Measurements from ENCODE around the gene POLE. TPM values are rescaled to one million over a fixed set of nuclear protein-coding genes. Genes with fewer than 3 reads are reported as not detected.

POLE gene
- total and polyA plus RNA-seq, 2 of the 4 experiments (the other 2 are of a cell fraction) = 17.2 to 20.7 TPM

DNA sequence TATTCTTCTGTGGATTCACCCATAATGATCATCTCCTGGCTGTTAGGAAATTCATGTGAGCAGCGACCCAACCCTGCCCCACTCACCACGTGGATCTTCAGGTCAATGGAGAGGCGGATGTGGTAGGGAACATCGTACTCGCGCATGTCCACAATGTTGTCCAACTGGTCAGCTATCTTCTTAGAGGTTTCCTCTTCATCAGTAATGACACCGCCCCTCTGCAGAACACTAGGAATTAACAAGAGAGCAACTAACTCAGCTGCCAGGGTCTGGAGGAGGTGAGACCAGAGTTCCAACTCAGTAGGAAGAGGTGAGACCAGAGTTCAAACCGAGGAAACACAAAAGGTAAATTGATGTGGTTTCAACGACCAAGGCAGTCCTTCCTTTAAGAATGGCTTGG, 9.7 kb downstream of the POLE start:
- no TSS peak for BruUV-seq (replicated peaks)
- Histone ChIP-seq H2BK15ac (ENCODE audit: low read depth, low read length) (no peak overlapping the region), H2AFZ (replicated peaks; ENCODE audit: low read length, poor library complexity) (no peak overlapping the region), H3K4ac (ENCODE audit: low read depth, low read length) (no peak overlapping the region), H2AK5ac (ENCODE audit: low read depth, low read length) (no peak overlapping the region), H3K79me1 (ENCODE audit: low read depth in 1 of 2, low read length in 2 of 2) (peaks cover 10 to 21% of the 10 kb centered on the region in 2 experiments; a peak in 3 of 4 replicates), H2BK20ac (ENCODE audit: low read depth, low read length) (no peak overlapping the region), H2BK5ac (ENCODE audit: low read depth, low read length, poor library complexity, severe bottlenecking) (no peak overlapping the region), H3K4me3 (ENCODE audit: insufficient read depth, low read depth, low read length) (no peak overlapping the region), H3K23ac (ENCODE audit: low read depth, low read length) (no peak overlapping the region), H3K14ac (replicated peaks; ENCODE audit: low read depth, low read length) (no peak overlapping the region), H4K8ac (ENCODE audit: low read depth in 2 of 2, low read length in 2 of 2) (no peak overlapping the region), H3K9ac (ENCODE audit: low read depth, low read length) (no peak overlapping the region), H3K9me1 (ENCODE audit: insufficient read depth, low read length) (peaks cover 5% of the 10 kb centered on the region; the same call in 1 of the 2 replicates), H4K91ac (ENCODE audit: insufficient read depth, low read depth, low read length) (no peak overlapping the region), H2AK9ac (replicated peaks; ENCODE audit: low read depth, low read length, poor library complexity) (no peak overlapping the region), H4K5ac (ENCODE audit: low read depth, low read length) (no peak overlapping the region), H3K4me2 (ENCODE audit: low read depth, low read length) (no peak overlapping the region), H3K18ac (ENCODE audit: low read depth, low read length) (no peak overlapping the region), H3K4me1 (ENCODE audit: control insufficient read depth, insufficient read depth, low read length) (no peaks in the 10 kb centered on the region), H3K36me3 (ENCODE audit: control insufficient read depth, insufficient read depth, low read length) (peaks cover 29% of the 10 kb centered on the region), H3K56ac (ENCODE audit: extremely low read depth, insufficient read depth, low read length) (no peak overlapping the region), H3K9me3 (ENCODE audit: control insufficient read depth, insufficient read depth, low read length) (no peaks in the 10 kb centered on the region), H3K27me3 (ENCODE audit: control insufficient read depth, insufficient read depth, low read length) (no peaks in the 10 kb centered on the region), H4K20me1 (ENCODE audit: insufficient read depth, low read length) (peaks cover 8% of the 10 kb centered on the region; the same call in 1 of the 2 replicates), H3K27ac (ENCODE audit: insufficient read depth, low read length) (no peak overlapping the region), H2BK120ac (ENCODE audit: low read depth, low read length) (no peak overlapping the region)
- no peak for ATAC-seq (ENCODE audit: low read depth)
- in situ Hi-C loops (cut with MboI; ENCODE audit: low sequenced_read_pairs) (no loop called here), intact Hi-C loops (cut with micrococcal nuclease) (no loop called here), dilution Hi-C loops (cut with HindIII; ENCODE audit: low sequenced_read_pairs, unreplicated experiment) (no loop called here)
- ChIA-PET CTCF (no interaction called here), POLR2A (ENCODE audit: unreplicated experiment) (no interaction called here)
- DNase-seq = no peak
- WGBS, 2 experiments (ENCODE audit: extremely low coverage in 2 of 2, insufficient read length in 1 of 2) = 86% methylated on average over 2 of the region's 9 CpGs; no CpG with 5 or more reads in 1 of the 2 experiments
- TF ChIP-seq, protein P1, sequence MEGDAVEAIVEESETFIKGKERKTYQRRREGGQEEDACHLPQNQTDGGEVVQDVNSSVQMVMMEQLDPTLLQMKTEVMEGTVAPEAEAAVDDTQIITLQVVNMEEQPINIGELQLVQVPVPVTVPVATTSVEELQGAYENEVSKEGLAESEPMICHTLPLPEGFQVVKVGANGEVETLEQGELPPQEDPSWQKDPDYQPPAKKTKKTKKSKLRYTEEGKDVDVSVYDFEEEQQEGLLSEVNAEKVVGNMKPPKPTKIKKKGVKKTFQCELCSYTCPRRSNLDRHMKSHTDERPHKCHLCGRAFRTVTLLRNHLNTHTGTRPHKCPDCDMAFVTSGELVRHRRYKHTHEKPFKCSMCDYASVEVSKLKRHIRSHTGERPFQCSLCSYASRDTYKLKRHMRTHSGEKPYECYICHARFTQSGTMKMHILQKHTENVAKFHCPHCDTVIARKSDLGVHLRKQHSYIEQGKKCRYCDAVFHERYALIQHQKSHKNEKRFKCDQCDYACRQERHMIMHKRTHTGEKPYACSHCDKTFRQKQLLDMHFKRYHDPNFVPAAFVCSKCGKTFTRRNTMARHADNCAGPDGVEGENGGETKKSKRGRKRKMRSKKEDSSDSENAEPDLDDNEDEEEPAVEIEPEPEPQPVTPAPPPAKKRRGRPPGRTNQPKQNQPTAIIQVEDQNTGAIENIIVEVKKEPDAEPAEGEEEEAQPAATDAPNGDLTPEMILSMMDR (conservative IDR thresholded peaks at IDR 0.05; ENCODE audit: low read depth, low read length) = no peak
- TF ChIP-seq BHLHE40 (IDR thresholded peaks at IDR 0.05; ENCODE audit: low read depth, low read length) (no peak), NFE2L2 (IDR thresholded peaks at IDR 0.05; ENCODE audit: low read depth, low read length) (no peak), FOS (IDR thresholded peaks at IDR 0.05; ENCODE audit: low read depth, low read length) (no peak), RAD21 (IDR thresholded peaks at IDR 0.05; ENCODE audit: low read length) (no peak), MXI1 (IDR thresholded peaks at IDR 0.05; ENCODE audit: borderline replicate concordance, low read depth, low read length) (no peak), MAFK (IDR thresholded peaks at IDR 0.05; ENCODE audit: low read depth, low read length) (no peak), RCOR1 (IDR thresholded peaks at IDR 0.05; ENCODE audit: insufficient replicate concordance, low read length) (no peak), POLR2A (IDR thresholded peaks at IDR 0.05; ENCODE audit: low read depth, low read length) (no peak), CEBPB (IDR thresholded peaks at IDR 0.05; ENCODE audit: low read depth, low read length) (no peak), MAZ (IDR thresholded peaks at IDR 0.05; ENCODE audit: borderline replicate concordance, low read depth, low read length) (no peak), RFX5 (IDR thresholded peaks at IDR 0.05; ENCODE audit: low read depth, low read length) (no peak), SMC3 (IDR thresholded peaks at IDR 0.05; ENCODE audit: low read depth, low read length) (no peak), CHD1 (IDR thresholded peaks at IDR 0.05; ENCODE audit: low read depth, low read length) (no peak)
- TF ChIP-seq, protein P2, sequence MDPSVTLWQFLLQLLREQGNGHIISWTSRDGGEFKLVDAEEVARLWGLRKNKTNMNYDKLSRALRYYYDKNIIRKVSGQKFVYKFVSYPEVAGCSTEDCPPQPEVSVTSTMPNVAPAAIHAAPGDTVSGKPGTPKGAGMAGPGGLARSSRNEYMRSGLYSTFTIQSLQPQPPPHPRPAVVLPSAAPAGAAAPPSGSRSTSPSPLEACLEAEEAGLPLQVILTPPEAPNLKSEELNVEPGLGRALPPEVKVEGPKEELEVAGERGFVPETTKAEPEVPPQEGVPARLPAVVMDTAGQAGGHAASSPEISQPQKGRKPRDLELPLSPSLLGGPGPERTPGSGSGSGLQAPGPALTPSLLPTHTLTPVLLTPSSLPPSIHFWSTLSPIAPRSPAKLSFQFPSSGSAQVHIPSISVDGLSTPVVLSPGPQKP (IDR thresholded peaks at IDR 0.05; ENCODE audit: borderline replicate concordance, low read depth, low read length) = no peak
- TF ChIP-seq, protein P3, sequence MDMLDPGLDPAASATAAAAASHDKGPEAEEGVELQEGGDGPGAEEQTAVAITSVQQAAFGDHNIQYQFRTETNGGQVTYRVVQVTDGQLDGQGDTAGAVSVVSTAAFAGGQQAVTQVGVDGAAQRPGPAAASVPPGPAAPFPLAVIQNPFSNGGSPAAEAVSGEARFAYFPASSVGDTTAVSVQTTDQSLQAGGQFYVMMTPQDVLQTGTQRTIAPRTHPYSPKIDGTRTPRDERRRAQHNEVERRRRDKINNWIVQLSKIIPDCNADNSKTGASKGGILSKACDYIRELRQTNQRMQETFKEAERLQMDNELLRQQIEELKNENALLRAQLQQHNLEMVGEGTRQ (IDR thresholded peaks at IDR 0.05; ENCODE audit: low read depth, low read length) = no peak

Measured in IMR-90 (cell line).